Loucy (cell line): ENCODE data around the gene PCF11.

ENCODE experiments used
- CTCF ChIP-seq: fragments of 200-600 bp; sonication (generic); conservative IDR thresholded peaks from 2 replicates; pipeline ENCODE4 v1.5.1; 2014; ENCODE audit warnings: mild to moderate bottlenecking, antibody characterized with exemption, low read length
- EZH2phosphoT487 ChIP-seq: fragments of 200-600 bp; IDR thresholded peaks from 2 replicates; pipeline ENCODE4 v1.6.1; 2018; ENCODE audit warnings: antibody characterized with exemption, mild to moderate bottlenecking, moderate library complexity, borderline replicate concordance

GRCh38 chr11:83191491-83191890 lies 34.6 kb downstream of the PCF11 start:
- TF ChIP-seq CTCF: no peak
- TF ChIP-seq EZH2phosphoT487: no peak
